ENCODE data around the gene FBLN5.
A peak's percentile ranks its signal among the peaks of the same experiment; 100 is the strongest.

Gene FBLN5

GRCh38 chr14:91945751-91946621 lies 1.5 kb downstream of the FBLN5 start:
- DNase-seq, result no peak

- no peak for DNase-seq
Measured at GRCh38 chr14:91942946-91943345, 4.5 kb downstream of the FBLN5 start.

GRCh38 chr14:91942128-91942527 lies 5.4 kb downstream of the FBLN5 start:
- no peak for DNase-seq

DNA sequence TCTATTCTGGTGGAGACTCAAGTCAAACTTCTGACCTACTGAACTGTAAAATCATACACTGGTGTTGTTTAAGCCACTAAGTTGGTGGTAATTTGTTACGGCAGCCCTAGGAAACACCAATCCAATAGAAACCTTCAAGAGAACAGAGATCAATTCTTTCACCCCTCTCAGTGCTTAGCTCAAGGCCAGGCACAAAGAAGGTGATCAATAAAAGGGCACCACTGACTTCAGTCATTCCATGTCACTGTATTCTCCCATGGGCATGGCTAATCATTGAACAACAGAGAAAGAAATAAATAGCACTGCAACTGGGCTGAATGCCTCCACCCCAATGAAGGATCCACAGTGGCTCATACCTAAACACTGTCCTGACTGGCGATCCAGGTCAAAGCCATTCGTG lies 7.3 kb downstream of the FBLN5 start:
- no peak for DNase-seq

DNA sequence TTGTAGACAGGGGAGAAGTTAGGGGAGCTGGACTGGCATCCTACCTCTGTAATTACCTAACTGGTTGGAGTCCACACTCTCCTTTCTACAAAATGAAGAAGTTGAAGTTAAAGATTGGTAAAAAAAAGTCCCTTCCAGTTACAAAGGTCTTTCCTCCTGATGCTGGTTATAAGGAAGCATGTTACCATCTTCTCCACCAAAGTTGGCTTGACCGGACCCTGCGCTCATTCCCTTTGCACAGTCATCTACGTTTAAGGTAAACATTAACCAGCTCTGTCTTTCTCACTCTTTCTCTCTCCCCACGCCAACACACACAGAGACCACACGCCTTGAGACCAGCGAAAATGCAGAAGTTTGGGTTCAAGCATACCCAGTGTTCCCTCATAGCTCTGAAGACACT lies 11.9 kb downstream of the FBLN5 start:
- DNase-seq, result no peak

GRCh38 chr14:91934554-91935285 lies 12.8 kb downstream of the FBLN5 start:
- no peak for DNase-seq

DNA sequence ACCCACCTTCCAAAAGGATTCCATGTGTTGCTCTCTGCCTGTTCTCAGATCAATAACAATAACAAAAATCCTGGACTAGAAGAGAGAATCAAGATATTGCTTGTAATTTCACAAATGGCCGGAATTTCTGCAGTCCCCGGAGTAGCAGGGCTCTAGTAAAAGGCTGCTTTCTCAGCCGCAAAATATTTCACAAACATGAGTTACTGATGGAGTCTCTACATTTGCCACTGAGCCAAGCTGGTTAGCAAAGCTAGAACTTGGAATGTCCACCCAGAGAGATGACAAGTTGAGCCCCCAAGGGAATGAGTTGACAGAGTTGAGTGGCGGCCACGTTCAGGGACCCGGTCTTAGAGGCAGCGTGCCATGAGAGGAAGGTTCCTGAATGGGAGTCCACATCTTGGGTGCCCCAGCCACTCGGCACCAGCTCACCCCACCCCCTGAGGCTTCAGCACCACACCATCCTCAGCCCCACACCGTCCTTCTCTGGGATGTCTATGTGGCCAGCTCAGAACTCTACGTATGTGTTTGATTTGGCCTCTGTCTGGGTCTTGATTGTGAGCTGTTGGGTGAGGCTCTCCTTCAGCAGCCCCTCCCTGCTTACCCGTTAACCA lies 15.9 kb downstream of the FBLN5 start:
- DNase-seq, result no peak

DNA sequence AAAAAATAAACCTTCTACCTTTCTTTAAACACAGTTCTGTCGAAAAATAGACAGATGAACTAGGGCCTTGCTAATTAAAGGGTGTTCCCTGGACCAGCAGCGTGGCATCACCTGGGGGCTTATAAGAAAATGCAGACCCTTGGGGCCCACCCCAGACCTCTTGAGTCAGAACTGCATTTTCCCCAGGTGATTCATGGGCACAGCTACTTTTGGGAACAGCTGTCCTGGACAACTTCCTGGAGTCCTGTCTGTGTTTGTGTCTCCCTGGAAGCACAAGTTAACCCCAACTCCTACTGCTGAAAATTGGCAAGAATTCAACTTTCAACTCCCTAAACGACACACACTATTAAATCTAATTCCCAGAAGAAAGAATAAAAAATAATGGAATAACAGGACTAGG lies 17.8 kb downstream of the FBLN5 start:
- DNase-seq, result no peak

- no peak for DNase-seq
Measured at GRCh38 chr14:91927800-91928199, 19.7 kb downstream of the FBLN5 start.

- no peak for DNase-seq
Measured at GRCh38 chr14:91927191-91927590, 20.3 kb downstream of the FBLN5 start.

GRCh38 chr14:91926131-91926890 lies 21.2 kb downstream of the FBLN5 start:
- no peak for DNase-seq

- DNase-seq, result no peak
Measured at GRCh38 chr14:91925727-91926121, 21.8 kb downstream of the FBLN5 start.

- no peak for DNase-seq
Measured at GRCh38 chr14:91925001-91925726, 22.3 kb downstream of the FBLN5 start.

DNA sequence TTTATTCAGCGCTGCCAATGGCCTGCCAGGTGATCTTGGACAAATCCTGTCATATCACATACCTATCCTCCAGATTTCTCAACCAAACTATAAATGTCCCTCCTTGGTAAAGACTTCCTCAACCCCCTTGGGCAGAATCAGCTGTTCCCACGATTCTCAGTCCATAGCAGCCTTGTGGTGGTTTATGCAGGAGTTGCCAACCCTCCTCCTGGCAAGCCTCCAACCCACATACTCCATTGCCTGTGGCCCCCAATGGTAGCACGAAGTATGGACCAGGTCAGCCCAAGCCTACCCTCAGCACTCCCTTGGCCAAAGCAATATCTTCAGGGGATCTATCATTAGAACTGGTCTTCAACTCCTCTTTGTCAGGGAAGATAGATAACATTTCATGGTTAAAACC lies 27.0 kb downstream of the FBLN5 start:
- no peak for DNase-seq

- DNase-seq, result no peak
Measured at GRCh38 chr14:91919814-91920213, 27.7 kb downstream of the FBLN5 start.

DNA sequence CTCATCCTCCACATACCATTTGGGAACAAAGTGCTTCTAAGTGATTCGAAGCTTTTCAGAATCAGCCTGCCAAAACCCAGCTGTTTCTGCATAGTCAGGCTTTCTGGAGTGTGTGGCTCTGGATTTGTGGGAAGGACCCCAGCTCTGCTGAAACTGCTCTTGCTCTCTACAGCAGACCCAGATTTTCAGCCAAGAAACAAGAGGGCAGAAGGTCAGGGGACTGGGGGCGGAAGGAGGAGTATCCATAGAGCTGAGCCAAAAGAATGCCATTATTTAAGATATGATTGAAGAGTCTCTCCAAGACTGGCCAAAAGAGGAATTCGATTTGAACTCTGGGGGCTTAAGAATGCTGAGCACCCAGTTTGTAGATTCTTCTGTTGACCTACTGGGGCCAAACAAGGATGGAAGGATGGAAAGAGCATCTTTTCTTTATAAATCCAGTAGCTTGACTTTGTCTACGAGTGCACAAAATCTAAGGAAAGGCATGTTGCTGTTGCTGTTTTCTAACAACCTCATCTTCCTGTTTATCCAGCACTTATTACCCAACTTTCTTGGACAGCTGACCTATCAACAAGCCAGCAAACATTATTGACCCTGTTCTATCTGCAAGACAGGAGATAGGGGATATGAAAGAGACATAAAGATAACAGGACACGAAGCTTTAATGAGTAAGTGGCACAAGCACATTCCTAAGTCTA lies 29.2 kb downstream of the FBLN5 start:
- DNase-seq, result no peak

DNA sequence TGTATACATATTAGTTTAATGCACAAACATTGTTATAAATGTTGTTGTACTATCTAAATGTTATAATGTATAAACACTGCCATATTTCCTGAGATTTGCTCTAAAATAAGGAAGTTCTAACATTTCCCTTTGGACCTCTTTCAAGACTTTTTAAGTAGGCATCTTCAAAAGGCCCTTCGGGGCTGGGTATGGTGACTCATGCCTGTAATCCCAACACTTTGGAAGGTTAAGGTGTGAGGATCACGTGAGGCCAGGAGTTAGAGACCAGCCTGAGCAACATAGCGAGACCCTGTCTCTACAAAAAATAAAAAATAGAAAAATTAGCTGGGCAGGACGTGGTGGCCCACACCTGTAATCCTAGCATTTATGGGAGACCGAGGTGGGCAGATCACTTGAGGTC lies 35.5 kb downstream of the FBLN5 start:
- no peak for DNase-seq

GRCh38 chr14:91911474-91912032 lies 35.9 kb downstream of the FBLN5 start:
- peak; percentile 30 for DNase-seq

- DNase-seq, result no peak
Measured at GRCh38 chr14:91910196-91910595, 37.3 kb downstream of the FBLN5 start.

DNA sequence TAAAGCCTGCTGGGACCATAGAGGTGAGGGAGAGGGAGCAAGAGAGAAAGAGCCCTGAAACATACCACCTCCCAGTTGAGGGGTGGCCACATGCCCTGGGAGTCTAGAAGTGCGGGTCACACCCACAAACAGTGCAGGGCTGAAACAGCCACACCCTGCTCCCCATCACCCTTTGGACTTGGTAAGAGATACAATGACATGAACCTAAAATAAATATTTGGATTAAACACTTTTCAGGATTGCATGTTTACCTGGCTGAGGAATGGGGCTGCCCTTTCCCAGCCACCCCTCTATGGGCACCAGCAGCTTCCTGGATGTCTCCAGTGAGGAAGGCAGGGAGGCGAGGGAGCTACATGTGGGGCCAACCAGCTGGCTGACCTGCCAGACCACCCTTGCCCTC lies 41.1 kb downstream of the FBLN5 start:
- no peak for DNase-seq

DNA sequence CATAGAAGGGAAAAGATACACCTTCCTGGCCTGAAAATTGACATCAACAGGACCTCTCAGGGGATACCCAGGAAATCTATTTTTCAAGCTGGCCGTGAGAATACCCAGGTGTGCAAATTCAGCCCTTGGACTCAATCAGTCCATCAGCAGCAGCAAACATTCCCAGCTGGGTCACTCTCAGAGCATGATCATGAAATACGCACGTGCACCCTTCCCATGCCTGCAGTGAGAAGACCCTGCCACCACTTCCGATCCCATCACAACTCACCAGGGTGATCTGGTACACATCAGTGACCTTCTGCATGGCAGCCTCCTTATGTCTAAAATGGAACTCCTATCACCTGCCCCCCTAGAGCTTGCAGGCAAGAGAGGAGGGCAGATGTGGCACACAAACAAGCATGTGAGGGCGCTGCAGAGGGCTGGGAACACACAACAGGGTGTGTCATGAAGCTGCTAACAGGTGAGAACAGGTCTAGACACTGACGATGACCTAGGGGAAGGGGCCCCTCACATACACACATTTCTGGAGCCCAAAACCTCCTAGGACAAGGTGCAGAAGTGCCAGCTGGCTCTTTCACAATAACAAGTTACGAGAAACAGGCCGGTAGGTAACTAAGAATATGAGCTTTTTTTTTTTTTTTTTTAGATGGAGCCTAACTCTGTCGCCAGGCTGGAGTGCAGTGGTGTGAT lies 42.4 kb downstream of the FBLN5 start:
- DNase-seq, result no peak

All from activated CD4-positive, alpha-beta T cell treated with anti-CD3 and anti-CD28 coated beads, Interleukin-2, amount 50 U/mL, for 1 hour (primary cell).